ENCODE measurements around the gene AGR2. TPM values are rescaled to one million over a fixed set of nuclear protein-coding genes. Genes with fewer than 3 reads are reported as not detected.

AGR2 gene
- total RNA-seq, 4 donors from 2014 or later, result 0.80 to 12.6 (median 6.9) TPM

DNA sequence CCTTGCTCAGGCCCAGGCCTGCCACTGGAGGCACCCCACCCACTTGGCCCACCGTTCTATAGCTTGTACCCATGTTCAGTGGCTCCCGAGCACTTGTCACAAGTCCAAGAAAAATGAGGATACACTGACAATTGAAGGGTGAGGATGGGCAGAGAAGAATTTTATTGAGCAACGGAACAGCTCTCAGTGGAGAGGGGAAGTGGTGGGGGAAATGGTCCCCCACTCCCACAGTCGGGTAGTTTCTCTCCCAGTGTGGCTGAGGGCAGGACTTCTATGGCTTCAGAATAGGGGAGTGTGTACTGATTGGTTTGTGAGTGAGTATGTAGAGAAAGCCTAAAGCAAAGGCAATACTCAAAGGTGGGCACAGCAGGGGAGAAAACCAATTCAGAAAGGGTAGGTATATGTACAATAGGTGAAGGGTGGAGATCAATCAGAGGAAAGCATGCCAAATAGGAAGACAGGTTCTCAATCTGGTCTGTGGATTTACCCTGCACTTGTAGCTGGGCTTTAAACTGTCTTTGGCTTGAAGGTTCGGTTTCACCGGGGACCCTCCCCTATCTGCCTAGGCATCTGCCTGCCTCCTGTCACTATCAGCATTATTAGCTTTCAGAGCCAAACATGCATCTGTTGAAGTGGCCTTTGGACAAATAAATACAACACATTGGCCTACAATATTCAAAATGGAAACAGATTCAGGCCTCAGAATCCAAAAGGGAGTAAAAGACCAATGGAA is 60.1 kb downstream of the AGR2 start:
- intact Hi-C loops (cut with DNase I; ENCODE audit: low total_unique reads), result no loop called here
- H3K4me3 ChIP-seq (ENCODE audit: low read depth, poor library complexity, severe bottlenecking), result no peak overlapping the region
- DNase-seq (ENCODE audit: low spot score in 2 of 2), result no peak
- WGBS, 2 donors, result 74 to 82% methylated on average over 6 of the region's 6 CpGs
- TF ChIP-seq, protein P1, sequence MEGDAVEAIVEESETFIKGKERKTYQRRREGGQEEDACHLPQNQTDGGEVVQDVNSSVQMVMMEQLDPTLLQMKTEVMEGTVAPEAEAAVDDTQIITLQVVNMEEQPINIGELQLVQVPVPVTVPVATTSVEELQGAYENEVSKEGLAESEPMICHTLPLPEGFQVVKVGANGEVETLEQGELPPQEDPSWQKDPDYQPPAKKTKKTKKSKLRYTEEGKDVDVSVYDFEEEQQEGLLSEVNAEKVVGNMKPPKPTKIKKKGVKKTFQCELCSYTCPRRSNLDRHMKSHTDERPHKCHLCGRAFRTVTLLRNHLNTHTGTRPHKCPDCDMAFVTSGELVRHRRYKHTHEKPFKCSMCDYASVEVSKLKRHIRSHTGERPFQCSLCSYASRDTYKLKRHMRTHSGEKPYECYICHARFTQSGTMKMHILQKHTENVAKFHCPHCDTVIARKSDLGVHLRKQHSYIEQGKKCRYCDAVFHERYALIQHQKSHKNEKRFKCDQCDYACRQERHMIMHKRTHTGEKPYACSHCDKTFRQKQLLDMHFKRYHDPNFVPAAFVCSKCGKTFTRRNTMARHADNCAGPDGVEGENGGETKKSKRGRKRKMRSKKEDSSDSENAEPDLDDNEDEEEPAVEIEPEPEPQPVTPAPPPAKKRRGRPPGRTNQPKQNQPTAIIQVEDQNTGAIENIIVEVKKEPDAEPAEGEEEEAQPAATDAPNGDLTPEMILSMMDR (IDR thresholded peaks at IDR 0.05), result no peak
- TF ChIP-seq POLR2A (IDR thresholded peaks at IDR 0.05), result no peak

DNA sequence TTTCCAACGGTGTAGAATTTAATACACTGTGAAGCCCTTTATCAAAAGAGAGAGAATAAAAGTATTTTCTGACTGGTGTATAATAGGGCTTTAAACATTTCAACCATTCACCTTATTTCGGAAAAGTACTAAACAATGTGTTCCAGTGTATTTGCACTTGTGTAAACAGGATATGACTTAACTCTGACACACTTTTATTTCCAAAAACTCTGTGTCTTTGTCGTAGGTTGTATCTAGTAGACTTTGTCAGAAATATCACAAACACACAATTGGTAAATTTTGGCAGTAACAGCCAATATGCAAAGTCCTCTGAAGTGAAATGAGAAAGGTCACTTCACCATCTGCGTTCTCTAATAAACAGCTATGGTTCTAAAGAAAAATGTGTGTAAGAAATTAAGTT is 61.6 kb downstream of the AGR2 start:
- intact Hi-C loops (cut with DNase I; ENCODE audit: low total_unique reads), result no loop called here
- TF ChIP-seq, protein P1 (IDR thresholded peaks at IDR 0.05), result no peak
- TF ChIP-seq POLR2A (IDR thresholded peaks at IDR 0.05), result no peak
- 65 to 67% methylated on average over 4 of the region's 4 CpGs for WGBS, 2 donors
- no peak overlapping the region for H3K4me3 ChIP-seq (ENCODE audit: low read depth, poor library complexity, severe bottlenecking)
- no peak for DNase-seq (ENCODE audit: low spot score in 2 of 2)

DNA sequence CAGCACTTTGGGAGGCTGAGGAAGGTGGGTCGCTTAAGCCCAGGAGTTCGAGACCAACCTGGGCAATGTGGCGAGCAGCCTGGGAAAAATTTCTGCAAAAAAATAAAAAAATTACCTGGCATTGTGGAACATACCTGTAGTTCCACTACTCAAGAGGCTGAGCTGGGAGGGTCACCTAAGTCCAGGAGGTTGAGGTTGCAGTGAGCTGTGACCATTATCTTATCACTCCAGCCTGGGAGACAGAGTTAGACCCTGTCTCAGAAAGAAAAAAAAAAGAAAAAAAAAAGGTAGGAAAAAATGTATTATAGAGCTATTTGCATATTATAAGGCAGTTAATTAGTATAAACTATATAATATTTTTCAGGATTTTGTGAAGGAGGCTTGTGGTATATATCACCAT is 62.3 kb downstream of the AGR2 start:
- intact Hi-C loops (cut with DNase I; ENCODE audit: low total_unique reads), result no loop called here
- DNase-seq (ENCODE audit: low spot score in 2 of 2), result no peak
- no peak overlapping the region for H3K4me3 ChIP-seq (ENCODE audit: low read depth, poor library complexity, severe bottlenecking)
- TF ChIP-seq POLR2A (IDR thresholded peaks at IDR 0.05), result no peak
- TF ChIP-seq, protein P1 (IDR thresholded peaks at IDR 0.05), result no peak
- WGBS, 2 donors, result 94 to 96% methylated on average over 3 of the region's 3 CpGs

Other genes starting within 250 kb of the AGR2 start
- gene ANKMY2, start 159.2 kb downstream of the AGR2 start, total RNA-seq, result 10 to 100 TPM in 2 of 4 donors, 1 to 10 TPM in 2; 5.5 to 14.5 (median 9.9) TPM
- gene BZW2, start 158.8 kb downstream of the AGR2 start, total RNA-seq, result 10 to 100 TPM; 51.3 to 82.2 (median 68.0) TPM
- 10 to 100 TPM in 2 of 4 donors, 1 to 10 TPM in 2; 8.8 to 16.3 (median 10.0) TPM for gene TSPAN13, start 51.2 kb downstream of the AGR2 start, total RNA-seq
- gene AGR3, start 77.0 kb upstream of the AGR2 start, total RNA-seq, result 1 to 10 TPM in 2 of 4 donors, not detected in 2; 2.0 to 2.2 TPM

All from lower leg skin (tissue), 4 donors.